HepG2 (cell line): ENCODE data around the gene PXYLP1. TPM values are rescaled to one million over a fixed set of nuclear protein-coding genes. Genes with fewer than 3 reads are reported as not detected.

Source experiments
- ATRX ChIP-seq: sonication (generic); formaldehyde crosslinking; IDR thresholded peaks from 2 replicates; pipeline ENCODE4 v1.4.0; 2020; ENCODE audit warnings: missing genetic modification reagents, borderline replicate concordance
- GATAD1 ChIP-seq: IDR thresholded peaks from 2 replicates; pipeline ENCODE4 v1.6.1; 2016; ENCODE audit warnings: missing genetic modification reagents, missing compliant biosample characterization
- IKZF5 ChIP-seq: IDR thresholded peaks from 2 replicates; pipeline ENCODE4 v1.6.1; 2018; ENCODE audit warnings: missing genetic modification reagents, mild to moderate bottlenecking, missing compliant biosample characterization
- KAT8 ChIP-seq: IDR thresholded peaks from 2 replicates; pipeline ENCODE4 v1.6.1; 2016; ENCODE audit warnings: missing genetic modification reagents, missing compliant biosample characterization
- NRL ChIP-seq: sonication (generic); formaldehyde crosslinking; IDR thresholded peaks from 2 replicates; pipeline ENCODE4 v1.5.0; 2020; ENCODE audit warnings: missing genetic modification reagents, mild to moderate bottlenecking, moderate library complexity, borderline replicate concordance
- PHF8 ChIP-seq: sonication (generic); formaldehyde crosslinking; IDR thresholded peaks from 2 replicates; pipeline ENCODE4 v1.5.0; 2020; ENCODE audit warnings: missing genetic modification reagents
- RFXAP ChIP-seq: sonication (generic); formaldehyde crosslinking; IDR thresholded peaks from 2 replicates; pipeline ENCODE4 v1.4.0; 2020; ENCODE audit warnings: missing genetic modification reagents, borderline replicate concordance
- TFE3 ChIP-seq: IDR thresholded peaks from 2 replicates; pipeline ENCODE4 v1.6.1; 2016
- YEATS2 ChIP-seq: sonication (generic); formaldehyde crosslinking; IDR thresholded peaks from 2 replicates; pipeline ENCODE4 v1.4.0; 2020; ENCODE audit warnings: missing genetic modification reagents, borderline replicate concordance
- ZNF605 ChIP-seq: sonication (generic); formaldehyde crosslinking; IDR thresholded peaks from 2 replicates; pipeline ENCODE4 v1.8.0; 2022; ENCODE audit warnings: mild to moderate bottlenecking, missing genetic modification reagents
- ZNF646 ChIP-seq: sonication (generic); formaldehyde crosslinking; IDR thresholded peaks from 2 replicates; pipeline ENCODE4 v1.9.0; 2021; ENCODE audit warnings: mild to moderate bottlenecking, missing genetic modification reagents
- ZNF678 ChIP-seq: sonication (generic); formaldehyde crosslinking; IDR thresholded peaks from 2 replicates; pipeline ENCODE4 v1.4.0; 2020; ENCODE audit warnings: mild to moderate bottlenecking, missing genetic modification reagents
- ZNF781 ChIP-seq: sonication (generic); formaldehyde crosslinking; IDR thresholded peaks from 2 replicates; pipeline ENCODE4 v1.5.1; 2020; ENCODE audit warnings: borderline replicate concordance, mild to moderate bottlenecking, missing genetic modification reagents; ENCODE audit errors: not compliant biosample characterization
- ZSCAN5A ChIP-seq: sonication (generic); formaldehyde crosslinking; IDR thresholded peaks from 2 replicates; pipeline ENCODE4 v1.8.0; 2022; ENCODE audit warnings: mild to moderate bottlenecking, missing genetic modification reagents, borderline replicate concordance
- polyA plus RNA-seq, 8 experiments: library from polyadenylated mRNA; depleted of rRNA in 3 of 8; stranded (reverse) in 7 of 8; unstranded in 1 of 8; fragments of >200 nt; fragmentation: Illumina TruSeq in 4 of 8; extraction: Trizol in 4 of 8; gene quantifications; 2 replicates each; pipeline versions ENCODE4 v1.2.1 to v1.2.3, GENCODE V29; 2011 to 2016; ENCODE audit warnings: low read depth in 4 of 8, missing spikeins in 1 of 8, mixed read lengths in 1 of 8; ENCODE audit not compliant: insufficient read depth in 1 of 8
- total RNA-seq, 5 experiments: library from RNA; depleted of rRNA; stranded (reverse); fragments of >200 nt; fragmentation: Illumina TruSeq; extraction: Trizol; gene quantifications; 2 replicates each; pipeline ENCODE4 v1.2.3, GENCODE V29; 2016; ENCODE audit warnings: low read depth in 1 of 5

Gene PXYLP1
- total and polyA plus RNA-seq, 2 of the 13 experiments (the other 11 are each of a cell fraction or from before 2014, with no cell fraction given) = 4.9 to 8.1 TPM

GRCh38 chr3:141308588-141309218 is 77.1 kb downstream of the PXYLP1 start (continued):
- TF ChIP-seq ZNF605 (CRISPR knock-in tag) = peak; percentile 81
- 0 out of 2 replicates have a peak, but pooled peaks have one; percentile 17 for TF ChIP-seq IKZF5
- TF ChIP-seq GATAD1 (CRISPR knock-in tag) = 0 out of 2 replicates have a peak, but pooled peaks have one; percentile 27
- peak; percentile 85 for TF ChIP-seq TFE3 (CRISPR knock-in tag)
- no peak for TF ChIP-seq ZNF678
- no peak for TF ChIP-seq ZNF646 (CRISPR knock-in tag)
- peak; percentile 50 for TF ChIP-seq ZNF781
- TF ChIP-seq NRL = no peak
- peak; percentile 48; the same call in 1 of the 2 replicates for TF ChIP-seq KAT8
- no peak for TF ChIP-seq ATRX (CRISPR knock-in tag)
- TF ChIP-seq PHF8 = no peak
- peak; percentile 50; the same call in 1 of the 2 replicates for TF ChIP-seq RFXAP
- TF ChIP-seq YEATS2 (CRISPR knock-in tag) = no peak
- peak; percentile 47; the same call in 1 of the 2 replicates for TF ChIP-seq ZSCAN5A
